HepG2 (cell line): ENCODE measurements around the gene WNT1. TPM values are rescaled to one million over a fixed set of nuclear protein-coding genes. Genes with fewer than 3 reads are reported as not detected.

Source experiments
- ATAC-seq: fragments of 200-7000 bp; cut with Tn5 transposase; 3 replicates; pipeline ENCODE4 v1.9.1; 2020; ENCODE audit warnings: mild to moderate bottlenecking, moderate library complexity
- BruUV-seq: library from RNA; stranded (reverse); fragments of 400-500 nt; replicated peaks from 2 replicates; lab custom pipeline; 2021; lab: Mats Ljungman, UMichigan
- CTCF ChIA-PET: fragments of 300-600 bp; formaldehyde crosslinking; extraction: SDS; loops from one replicate; lab custom pipeline; 2021; ENCODE audit warnings: low total read pairs, inconsistent platforms, low intra/inter-chr PET ratio; lab: Yijun Ruan, JAX
- POLR2A ChIA-PET: fragments of 350-600 bp; sonication (Branson Sonifier 250); formaldehyde crosslinking; loops from one replicate; lab custom pipeline; 2020; ENCODE audit warnings: antibody characterized with exemption, inconsistent platforms; lab: Yijun Ruan, JAX
- DNase-seq: peaks from one replicate; pipeline ENCODE4 v3.0.0-alpha.2; 2015; ENCODE audit warnings: low spot score
- FAIRE-seq: peaks from 3 replicates; lab custom pipeline; 2011; peaks lifted over from hg19 to GRCh38; lab: Jason Lieb, UNC
- H2AFZ ChIP-seq: one replicate; pipeline ENCODE4 v1.6.1; 2011; ENCODE audit warnings: low read length, inconsistent platforms
- H3K27ac ChIP-seq: fragments of 300-600 bp; 3 replicates; pipeline ENCODE4 v1.8.0; 2011; ENCODE audit warnings: mixed run types, mild to moderate bottlenecking, mixed read lengths, low read length, inconsistent platforms; ENCODE audit not compliant: insufficient read depth; ENCODE audit errors: extremely low read length
- H3K27me3 ChIP-seq, 2 experiments: fragments of 200-600 bp in 1 of 2; 2 replicates in 1 of 2; 3 replicates in 1 of 2; pipeline versions ENCODE4 v1.6.0 to v1.8.0; 2011; ENCODE audit warnings: low read length in 2 of 2, mild to moderate bottlenecking in 2 of 2, moderate library complexity in 2 of 2, inconsistent platforms in 1 of 2; ENCODE audit not compliant: insufficient read depth in 2 of 2, control insufficient read depth in 1 of 2
- H3K36me3 ChIP-seq, 2 experiments: fragments of 200-600 bp in 1 of 2; replicated peaks in 1 of 2; 2 replicates in 1 of 2; 3 replicates in 1 of 2; pipeline versions ENCODE4 v1.5.1 to v1.8.0; 2011; ENCODE audit warnings: low read length in 2 of 2, inconsistent platforms in 1 of 2; ENCODE audit not compliant: insufficient read depth in 2 of 2, control insufficient read depth in 1 of 2
- H3K4me1 ChIP-seq: 2 replicates; pipeline ENCODE4 v1.5.1; 2012; ENCODE audit warnings: low read length, inconsistent platforms; ENCODE audit not compliant: insufficient read depth
- H3K4me2 ChIP-seq: 2 replicates; pipeline ENCODE4 v1.6.0; 2011; ENCODE audit warnings: low read depth, low read length, inconsistent platforms
- H3K4me3 ChIP-seq, 3 experiments: fragments of 200-600 bp in 1 of 3; sonication (generic), shearing (Covaris generic) in 1 of 3; replicated peaks in 1 of 3; 2 replicates each; pipeline ENCODE4 v1.5.1; 2011 to 2016; ENCODE audit warnings: low read length in 3 of 3, inconsistent platforms in 2 of 3, low read depth in 2 of 3, mild to moderate bottlenecking in 2 of 3, control low read depth in 1 of 3, mixed read lengths in 1 of 3; ENCODE audit not compliant: insufficient read depth in 1 of 3
- H3K79me2 ChIP-seq: one replicate; pipeline ENCODE4 v1.6.1; 2011; ENCODE audit warnings: low read length, inconsistent platforms; ENCODE audit not compliant: insufficient read depth
- H3K9ac ChIP-seq: 2 replicates; pipeline ENCODE4 v1.6.0; 2011; ENCODE audit warnings: mild to moderate bottlenecking, low read depth, low read length, inconsistent platforms; ENCODE audit not compliant: insufficient read depth
- H3K9me3 ChIP-seq: 2 replicates; pipeline ENCODE4 v1.5.1; 2012; ENCODE audit warnings: mild to moderate bottlenecking, low read length
- H4K20me1 ChIP-seq: 2 replicates; pipeline ENCODE4 v1.6.0; 2011; ENCODE audit warnings: inconsistent platforms, mild to moderate bottlenecking, low read length, moderate library complexity; ENCODE audit not compliant: insufficient read depth
- AFF4 ChIP-seq: sonication (generic); formaldehyde crosslinking; IDR thresholded peaks from 2 replicates; pipeline ENCODE4 v1.4.0; 2020; ENCODE audit warnings: missing genetic modification reagents
- MED8 ChIP-seq: sonication (generic); formaldehyde crosslinking; IDR thresholded peaks from 2 replicates; pipeline ENCODE4 v1.8.1; 2023; ENCODE audit warnings: mild to moderate bottlenecking, missing genetic modification reagents; ENCODE audit not compliant: insufficient replicate concordance
- RARA ChIP-seq: IDR thresholded peaks from 2 replicates; pipeline ENCODE4 v1.6.1; 2016; ENCODE audit warnings: missing genetic modification reagents, missing compliant biosample characterization
- TCF12 ChIP-seq, 2 experiments: fragments of 450-650 bp in 1 of 2; sonication (generic) in 1 of 2; formaldehyde crosslinking in 1 of 2; IDR thresholded peaks; 2 replicates each; pipeline versions ENCODE4 v1.6.1 to v1.8.0; 2017 to 2022; ENCODE audit warnings: antibody characterized with exemption in 1 of 2, mild to moderate bottlenecking in 1 of 2, missing genetic modification reagents in 1 of 2, moderate library complexity in 1 of 2
- TOE1 ChIP-seq: sonication (generic); formaldehyde crosslinking; IDR thresholded peaks from 2 replicates; pipeline ENCODE4 v1.4.0; 2020; ENCODE audit warnings: mild to moderate bottlenecking, missing genetic modification reagents
- U2AF1 ChIP-seq: fragments of 200-400 bp; formaldehyde crosslinking; optimal IDR thresholded peaks from 2 replicates; pipeline ENCODE3; 2017; ENCODE audit warnings: mild to moderate bottlenecking, low read depth, low read length
- ZNF326 ChIP-seq: sonication (generic); formaldehyde crosslinking; IDR thresholded peaks from 2 replicates; pipeline ENCODE4 v1.4.0; 2020; ENCODE audit warnings: missing genetic modification reagents, borderline replicate concordance
- ZNF414 ChIP-seq: sonication (generic); formaldehyde crosslinking; IDR thresholded peaks from 2 replicates; pipeline ENCODE4 v1.5.0; 2020; ENCODE audit warnings: missing genetic modification reagents
- ZNF564 ChIP-seq: sonication (generic); formaldehyde crosslinking; IDR thresholded peaks from 2 replicates; pipeline ENCODE4 v1.8.1; 2023; ENCODE audit warnings: mild to moderate bottlenecking, missing genetic modification reagents
- WGBS: methylation state at CpG from one replicate; pipeline ENCODE4 v1.1.6; 2017; ENCODE audit warnings: low lambda C conversion rate; 5-methylcytosine and 5-hydroxymethylcytosine counted together
- in situ Hi-C: cut with HindIII; loops from 2 replicates; pipeline ENCODE4 v1.10.0; 2017; ENCODE audit warnings: low pct_unique_long_range_greater_than_20kb; ENCODE audit not compliant: extremely low pct_ligation_motif_present
- intact Hi-C: fragments of 100-400 bp; cut with micrococcal nuclease; formaldehyde crosslinking; loops from one replicate; pipeline ENCODE4 v1.10.0; 2022; ENCODE audit not compliant: unreplicated experiment
- polyA plus RNA-seq, 8 experiments: library from polyadenylated mRNA; depleted of rRNA in 3 of 8; stranded (reverse) in 7 of 8; unstranded in 1 of 8; fragments of >200 nt; fragmentation: Illumina TruSeq in 4 of 8; extraction: Trizol in 4 of 8; gene quantifications; 2 replicates each; pipeline versions ENCODE4 v1.2.1 to v1.2.3, GENCODE V29; 2011 to 2016; ENCODE audit warnings: low read depth in 4 of 8, missing spikeins in 1 of 8, mixed read lengths in 1 of 8; ENCODE audit not compliant: insufficient read depth in 1 of 8
- total RNA-seq, 5 experiments: library from RNA; depleted of rRNA; stranded (reverse); fragments of >200 nt; fragmentation: Illumina TruSeq; extraction: Trizol; gene quantifications; 2 replicates each; pipeline ENCODE4 v1.2.3, GENCODE V29; 2016; ENCODE audit warnings: low read depth in 1 of 5
- TF ChIP-seq, protein P1 (sequence below): sonication (generic); formaldehyde crosslinking; IDR thresholded peaks from 2 replicates; pipeline ENCODE4 v1.4.0; 2020; ENCODE audit warnings: missing genetic modification reagents, borderline replicate concordance

WNT1 gene
- total and polyA plus RNA-seq, 2 of the 13 experiments (the other 11 are each of a cell fraction or from before 2014, with no cell fraction given) = not detected

GRCh38 chr12:48990552-48990951 is 12.4 kb downstream of the WNT1 start:
- DNase-seq (no peak), FAIRE-seq (no peak), ATAC-seq (no peak)
- Histone ChIP-seq H2AFZ (no peak overlapping the region), H3K4me1 (peaks cover 18% of the 10 kb centered on the region), H3K27me3 (peaks cover 7 to 69% of the 10 kb centered on the region in 2 experiments; a peak in 4 of 5 replicates), H3K36me3 (no peaks in the 10 kb centered on the region), H3K9me3 (no peaks in the 10 kb centered on the region), H3K79me2 (no peaks in the 10 kb centered on the region), H3K9ac (no peak overlapping the region), H4K20me1 (no peaks in the 10 kb centered on the region), H3K4me2 (no peak overlapping the region), H3K27ac (no peak overlapping the region), H3K4me3 (no peak overlapping the region)
- CTCF ChIA-PET = no interaction called here
- no TSS peak for BruUV-seq
- no peak for TF ChIP-seq TCF12 (IDR thresholded peaks at IDR 0.05)
- TF ChIP-seq TCF12 (CRISPR knock-in tag; IDR thresholded peaks at IDR 0.05) = no peak
- TF ChIP-seq, protein P1, sequence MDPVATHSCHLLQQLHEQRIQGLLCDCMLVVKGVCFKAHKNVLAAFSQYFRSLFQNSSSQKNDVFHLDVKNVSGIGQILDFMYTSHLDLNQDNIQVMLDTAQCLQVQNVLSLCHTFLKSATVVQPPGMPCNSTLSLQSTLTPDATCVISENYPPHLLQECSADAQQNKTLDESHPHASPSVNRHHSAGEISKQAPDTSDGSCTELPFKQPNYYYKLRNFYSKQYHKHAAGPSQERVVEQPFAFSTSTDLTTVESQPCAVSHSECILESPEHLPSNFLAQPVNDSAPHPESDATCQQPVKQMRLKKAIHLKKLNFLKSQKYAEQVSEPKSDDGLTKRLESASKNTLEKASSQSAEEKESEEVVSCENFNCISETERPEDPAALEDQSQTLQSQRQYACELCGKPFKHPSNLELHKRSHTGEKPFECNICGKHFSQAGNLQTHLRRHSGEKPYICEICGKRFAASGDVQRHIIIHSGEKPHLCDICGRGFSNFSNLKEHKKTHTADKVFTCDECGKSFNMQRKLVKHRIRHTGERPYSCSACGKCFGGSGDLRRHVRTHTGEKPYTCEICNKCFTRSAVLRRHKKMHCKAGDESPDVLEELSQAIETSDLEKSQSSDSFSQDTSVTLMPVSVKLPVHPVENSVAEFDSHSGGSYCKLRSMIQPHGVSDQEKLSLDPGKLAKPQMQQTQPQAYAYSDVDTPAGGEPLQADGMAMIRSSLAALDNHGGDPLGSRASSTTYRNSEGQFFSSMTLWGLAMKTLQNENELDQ (CRISPR knock-in tag) = no peak
- no peak for TF ChIP-seq ZNF326 (CRISPR knock-in tag)
- POLR2A ChIA-PET = no interaction called here
- intact Hi-C loops = no loop called here
- in situ Hi-C loops = no loop called here

GRCh38 chr12:48991247-48992050 is 13.3 kb downstream of the WNT1 start:
- Histone ChIP-seq H3K27ac (no peak overlapping the region), H3K4me1 (peaks cover 26% of the 10 kb centered on the region), H3K4me3 (no peak overlapping the region), H3K9me3 (no peaks in the 10 kb centered on the region), H3K9ac (no peak overlapping the region), H3K36me3 (no peaks in the 10 kb centered on the region), H4K20me1 (no peaks in the 10 kb centered on the region), H3K27me3 (peaks cover 10 to 70% of the 10 kb centered on the region in 2 experiments; a peak in 4 of 5 replicates), H2AFZ (no peak overlapping the region), H3K79me2 (no peaks in the 10 kb centered on the region), H3K4me2 (no peak overlapping the region)
- intact Hi-C loops (no loop called here), in situ Hi-C loops (no loop called here)
- FAIRE-seq = no peak
- ChIA-PET POLR2A (no interaction called here), CTCF (no interaction called here)
- DNase-seq = no peak
- no peak for ATAC-seq
- 18% methylated on average over 7 of the region's 8 CpGs for WGBS
- no TSS peak for BruUV-seq
- TF ChIP-seq TOE1 (CRISPR knock-in tag) = no peak
- no peak for TF ChIP-seq AFF4 (CRISPR knock-in tag)
- TF ChIP-seq RARA (CRISPR knock-in tag) = no peak
- no peak for TF ChIP-seq U2AF1
- no peak for TF ChIP-seq ZNF414 (CRISPR knock-in tag)
- TF ChIP-seq MED8 (CRISPR knock-in tag) = no peak
- no peak for TF ChIP-seq ZNF564 (CRISPR knock-in tag)
